ENCODE results near the gene SLC26A6. TPM values are rescaled to one million over a fixed set of nuclear protein-coding genes. Genes with fewer than 3 reads are reported as not detected.

Gene SLC26A6
- polyA plus RNA-seq, 1 donor from 2014 or later = 23.6 TPM

DNA sequence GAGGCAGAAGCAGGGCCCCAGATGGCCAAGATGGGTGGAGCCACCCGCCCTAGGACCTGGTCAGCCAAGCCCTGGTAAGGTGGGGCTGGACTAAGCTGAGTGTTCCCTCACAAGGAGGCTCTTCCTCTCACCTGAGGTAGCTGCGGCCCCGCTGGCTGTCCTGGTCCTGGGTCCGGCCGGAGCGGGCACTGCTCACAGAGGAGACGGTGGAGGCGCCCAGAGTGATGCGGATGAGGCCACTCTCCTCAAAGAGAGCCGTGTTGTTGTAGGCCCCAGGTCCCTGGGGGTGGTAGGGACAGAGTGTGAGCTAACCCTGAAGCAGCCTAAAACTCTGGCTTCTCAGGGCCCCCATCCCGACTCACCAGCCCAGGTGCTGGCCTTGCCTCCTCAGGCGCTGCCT, 7.3 kb upstream of the SLC26A6 start:
- Histone ChIP-seq H3K4me3 (ENCODE audit: low read length) (no peak overlapping the region), H3F3A (ENCODE audit: insufficient read depth, low read length, poor library complexity, severe bottlenecking) (no peaks in the 10 kb centered on the region), H2AFZ (ENCODE audit: low read depth, low read length) (no peak overlapping the region), H3K4me2 (ENCODE audit: low read length) (no peak overlapping the region), H3K27me3 (ENCODE audit: insufficient read depth, low read depth, low read length) (no peaks in the 10 kb centered on the region), H3K36me3 (ENCODE audit: insufficient read depth, low read length) (no peaks in the 10 kb centered on the region), H3K9me3 (ENCODE audit: low read length) (no peaks in the 10 kb centered on the region), H3K9me2 (ENCODE audit: insufficient read depth, low read length) (no peaks in the 10 kb centered on the region), H3K79me2 (replicated peaks; ENCODE audit: insufficient read depth, low read length) (no peaks in the 10 kb centered on the region), H4K20me1 (ENCODE audit: insufficient read depth) (peaks cover 22% of the 10 kb centered on the region), H3K9ac (ENCODE audit: low read length) (no peak overlapping the region), H3K27ac (ENCODE audit: low read length) (no peak overlapping the region)
- no peak for TF ChIP-seq EP300 (conservative IDR thresholded peaks at IDR 0.05; ENCODE audit: poor library complexity, severe bottlenecking)
- TF ChIP-seq, protein P1, sequence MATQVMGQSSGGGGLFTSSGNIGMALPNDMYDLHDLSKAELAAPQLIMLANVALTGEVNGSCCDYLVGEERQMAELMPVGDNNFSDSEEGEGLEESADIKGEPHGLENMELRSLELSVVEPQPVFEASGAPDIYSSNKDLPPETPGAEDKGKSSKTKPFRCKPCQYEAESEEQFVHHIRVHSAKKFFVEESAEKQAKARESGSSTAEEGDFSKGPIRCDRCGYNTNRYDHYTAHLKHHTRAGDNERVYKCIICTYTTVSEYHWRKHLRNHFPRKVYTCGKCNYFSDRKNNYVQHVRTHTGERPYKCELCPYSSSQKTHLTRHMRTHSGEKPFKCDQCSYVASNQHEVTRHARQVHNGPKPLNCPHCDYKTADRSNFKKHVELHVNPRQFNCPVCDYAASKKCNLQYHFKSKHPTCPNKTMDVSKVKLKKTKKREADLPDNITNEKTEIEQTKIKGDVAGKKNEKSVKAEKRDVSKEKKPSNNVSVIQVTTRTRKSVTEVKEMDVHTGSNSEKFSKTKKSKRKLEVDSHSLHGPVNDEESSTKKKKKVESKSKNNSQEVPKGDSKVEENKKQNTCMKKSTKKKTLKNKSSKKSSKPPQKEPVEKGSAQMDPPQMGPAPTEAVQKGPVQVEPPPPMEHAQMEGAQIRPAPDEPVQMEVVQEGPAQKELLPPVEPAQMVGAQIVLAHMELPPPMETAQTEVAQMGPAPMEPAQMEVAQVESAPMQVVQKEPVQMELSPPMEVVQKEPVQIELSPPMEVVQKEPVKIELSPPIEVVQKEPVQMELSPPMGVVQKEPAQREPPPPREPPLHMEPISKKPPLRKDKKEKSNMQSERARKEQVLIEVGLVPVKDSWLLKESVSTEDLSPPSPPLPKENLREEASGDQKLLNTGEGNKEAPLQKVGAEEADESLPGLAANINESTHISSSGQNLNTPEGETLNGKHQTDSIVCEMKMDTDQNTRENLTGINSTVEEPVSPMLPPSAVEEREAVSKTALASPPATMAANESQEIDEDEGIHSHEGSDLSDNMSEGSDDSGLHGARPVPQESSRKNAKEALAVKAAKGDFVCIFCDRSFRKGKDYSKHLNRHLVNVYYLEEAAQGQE (IDR thresholded peaks at IDR 0.05; ENCODE audit: borderline replicate concordance) = no peak
- no peak for TF ChIP-seq POLR2AphosphoS5 (IDR thresholded peaks at IDR 0.05)
- TF ChIP-seq SMC3 (conservative IDR thresholded peaks at IDR 0.05; ENCODE audit: poor library complexity) = no peak
- TF ChIP-seq EZH2 (IDR thresholded peaks at IDR 0.05; ENCODE audit: borderline replicate concordance, insufficient read depth, low read length, poor library complexity, severe bottlenecking) = no peak
- TF ChIP-seq TAF1 (IDR thresholded peaks at IDR 0.05; ENCODE audit: low read depth) = no peak
- TF ChIP-seq MXI1 (conservative IDR thresholded peaks at IDR 0.05; ENCODE audit: poor library complexity, severe bottlenecking) = no peak
- no peak for TF ChIP-seq RAD21 (conservative IDR thresholded peaks at IDR 0.05)
- no peak for TF ChIP-seq CTCF (IDR thresholded peaks at IDR 0.05; ENCODE audit: poor library complexity, severe bottlenecking)

DNA sequence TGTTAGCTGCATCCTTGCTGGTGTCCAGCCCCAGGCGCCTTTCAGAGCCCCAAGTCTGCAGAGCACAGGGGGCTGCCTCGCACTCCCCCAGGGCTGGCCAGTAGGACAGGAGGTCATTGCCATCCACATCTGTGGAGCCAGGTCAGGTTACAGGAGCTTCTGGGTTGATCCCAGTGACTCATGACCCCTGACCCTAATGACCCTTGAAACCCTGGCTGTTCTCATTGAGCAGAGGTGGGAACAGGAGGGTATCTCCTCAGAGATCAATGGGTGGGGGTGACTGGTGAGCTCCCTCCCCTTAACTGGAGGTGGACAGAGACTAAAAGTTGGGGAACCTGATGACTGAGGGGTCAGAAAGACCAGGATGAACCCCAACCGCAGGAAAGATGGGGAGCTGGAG, 6.1 kb upstream of the SLC26A6 start:
- Histone ChIP-seq H3F3A (ENCODE audit: insufficient read depth, low read length, poor library complexity, severe bottlenecking) (no peaks in the 10 kb centered on the region), H2AFZ (ENCODE audit: low read depth, low read length) (no peak overlapping the region), H4K20me1 (ENCODE audit: insufficient read depth) (peaks cover 34% of the 10 kb centered on the region), H3K36me3 (ENCODE audit: insufficient read depth, low read length) (no peaks in the 10 kb centered on the region), H3K9ac (ENCODE audit: low read length) (no peak overlapping the region), H3K27me3 (ENCODE audit: insufficient read depth, low read depth, low read length) (no peaks in the 10 kb centered on the region), H3K4me3 (ENCODE audit: low read length) (no peak overlapping the region), H3K79me2 (replicated peaks; ENCODE audit: insufficient read depth, low read length) (no peaks in the 10 kb centered on the region), H3K9me2 (ENCODE audit: insufficient read depth, low read length) (no peaks in the 10 kb centered on the region), H3K27ac (ENCODE audit: low read length) (no peak overlapping the region), H3K4me2 (ENCODE audit: low read length) (no peak overlapping the region), H3K9me3 (ENCODE audit: low read length) (no peaks in the 10 kb centered on the region)
- TF ChIP-seq POLR2AphosphoS5 (IDR thresholded peaks at IDR 0.05) (no peak), TAF1 (IDR thresholded peaks at IDR 0.05; ENCODE audit: low read depth) (no peak), CTCF (IDR thresholded peaks at IDR 0.05; ENCODE audit: poor library complexity, severe bottlenecking) (no peak), RAD21 (conservative IDR thresholded peaks at IDR 0.05) (no peak), SMC3 (conservative IDR thresholded peaks at IDR 0.05; ENCODE audit: poor library complexity) (no peak), EP300 (conservative IDR thresholded peaks at IDR 0.05; ENCODE audit: poor library complexity, severe bottlenecking) (no peak), EZH2 (IDR thresholded peaks at IDR 0.05; ENCODE audit: borderline replicate concordance, insufficient read depth, low read length, poor library complexity, severe bottlenecking) (no peak)
- TF ChIP-seq, protein P1 (IDR thresholded peaks at IDR 0.05; ENCODE audit: borderline replicate concordance) = no peak
